ENCODE results near the gene OPRD1. TPM values are rescaled to one million over a fixed set of nuclear protein-coding genes. Genes with fewer than 3 reads are reported as not detected.
"Not testable (repeated sequence)": the region's sequence is repeated elsewhere in the genome, so short reads cannot be mapped to it uniquely, and the experiment has no call there.

OPRD1 gene
- total RNA-seq, 2 experiments from 2014 or later: 0.02 TPM; not detected in 1

DNA sequence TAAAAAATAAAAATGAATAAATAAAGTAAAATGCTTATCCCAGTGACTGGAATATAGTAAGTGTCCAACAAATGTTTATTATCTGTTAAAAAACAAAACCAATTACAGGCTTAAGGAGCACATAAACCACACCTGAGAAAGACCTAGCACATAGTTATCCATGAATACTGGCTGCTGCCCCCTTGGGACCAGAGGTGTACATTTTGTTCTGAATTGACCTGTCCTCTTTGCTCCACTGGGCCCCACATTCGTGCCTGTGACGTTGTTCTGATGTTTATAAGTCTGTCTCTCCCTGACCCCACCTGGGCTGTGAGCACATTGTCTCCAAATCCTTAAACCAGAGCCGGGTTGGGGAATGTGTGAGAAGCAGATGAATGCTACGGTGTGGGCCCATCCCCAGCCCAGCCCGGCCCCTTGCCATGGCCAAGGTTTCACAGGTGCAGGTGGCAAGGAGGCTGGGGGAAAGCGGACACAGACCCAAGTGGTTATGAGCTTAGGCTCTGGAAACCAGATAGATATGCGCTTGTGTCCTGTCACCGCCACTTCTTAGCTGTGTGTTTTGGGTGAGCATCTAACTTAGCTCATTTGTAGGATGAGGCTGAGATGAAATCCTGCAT, 29.1 kb downstream of the OPRD1 start:
- no peak for ATAC-seq
- Mint-ChIP-seq H3K4me3 (no peak overlapping the region), H3K36me3 (ENCODE audit: low read depth) (no peaks in the 10 kb centered on the region), H3K4me1 (ENCODE audit: low read depth) (peaks cover 5% of the 10 kb centered on the region), H3K27me3 (peaks cover 5% of the 10 kb centered on the region), H3K9me3 (no peaks in the 10 kb centered on the region), H3K27ac (no peak overlapping the region)
- ChIA-PET CTCF (interaction anchor here (1.4 kb wide), 1 partner anchor 36 kb away, joined by 6 read pairs; no protein-coding TSS in a partner anchor), POLR2A (no interaction called here)
- intact Hi-C loops (cut with micrococcal nuclease): no loop called here
- TF ChIP-seq, protein P1, sequence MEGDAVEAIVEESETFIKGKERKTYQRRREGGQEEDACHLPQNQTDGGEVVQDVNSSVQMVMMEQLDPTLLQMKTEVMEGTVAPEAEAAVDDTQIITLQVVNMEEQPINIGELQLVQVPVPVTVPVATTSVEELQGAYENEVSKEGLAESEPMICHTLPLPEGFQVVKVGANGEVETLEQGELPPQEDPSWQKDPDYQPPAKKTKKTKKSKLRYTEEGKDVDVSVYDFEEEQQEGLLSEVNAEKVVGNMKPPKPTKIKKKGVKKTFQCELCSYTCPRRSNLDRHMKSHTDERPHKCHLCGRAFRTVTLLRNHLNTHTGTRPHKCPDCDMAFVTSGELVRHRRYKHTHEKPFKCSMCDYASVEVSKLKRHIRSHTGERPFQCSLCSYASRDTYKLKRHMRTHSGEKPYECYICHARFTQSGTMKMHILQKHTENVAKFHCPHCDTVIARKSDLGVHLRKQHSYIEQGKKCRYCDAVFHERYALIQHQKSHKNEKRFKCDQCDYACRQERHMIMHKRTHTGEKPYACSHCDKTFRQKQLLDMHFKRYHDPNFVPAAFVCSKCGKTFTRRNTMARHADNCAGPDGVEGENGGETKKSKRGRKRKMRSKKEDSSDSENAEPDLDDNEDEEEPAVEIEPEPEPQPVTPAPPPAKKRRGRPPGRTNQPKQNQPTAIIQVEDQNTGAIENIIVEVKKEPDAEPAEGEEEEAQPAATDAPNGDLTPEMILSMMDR (IDR thresholded peaks at IDR 0.05): no peak
- no peak for DNase-seq

DNA sequence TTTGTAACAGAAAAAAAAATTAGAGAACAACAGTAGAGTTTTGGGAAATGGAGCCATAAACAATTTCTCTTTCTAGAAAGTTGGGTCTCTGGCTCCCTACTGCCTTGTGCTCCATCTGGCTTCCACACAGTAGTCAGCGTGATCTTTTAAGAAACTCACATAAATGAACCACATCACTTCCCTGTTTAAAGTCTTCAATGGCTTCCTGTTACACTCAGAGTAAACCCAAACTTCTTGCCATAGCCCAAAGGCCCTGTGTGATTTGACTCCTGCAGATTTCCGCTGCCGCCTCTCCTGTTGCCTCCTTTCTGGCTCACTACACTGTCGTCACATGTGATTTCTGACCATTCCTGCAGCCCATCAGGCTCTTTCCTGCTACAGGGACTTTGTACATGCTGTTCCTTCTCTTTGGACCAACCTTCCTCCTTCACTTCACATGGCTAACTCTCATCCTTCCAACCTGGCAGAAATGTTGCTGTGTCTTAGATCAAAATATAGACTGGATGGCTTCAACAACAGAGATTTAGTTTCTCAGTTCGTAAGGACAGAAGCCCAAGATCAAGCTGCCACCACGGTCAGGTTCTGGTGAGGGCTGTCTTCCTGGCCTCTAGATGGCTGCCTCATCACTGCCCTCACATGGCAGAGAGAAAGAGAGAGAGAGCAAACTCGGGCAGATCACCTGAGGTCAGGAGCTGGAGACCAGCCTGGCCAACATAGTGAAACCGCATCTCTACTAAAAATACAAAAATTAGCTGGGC, 34.0 kb downstream of the OPRD1 start:
- DNase-seq: peak; percentile 11

GRCh38 chr1:28847207-28847606, 35.2 kb downstream of the OPRD1 start:
- DNase-seq; intact Hi-C loops (cut with micrococcal nuclease); H3K36me3 Mint-ChIP-seq (ENCODE audit: low read depth); H3K27ac Mint-ChIP-seq; H3K4me3 Mint-ChIP-seq; ATAC-seq; H3K4me1 Mint-ChIP-seq (ENCODE audit: low read depth); H3K27me3 Mint-ChIP-seq; POLR2A ChIA-PET; H3K9me3 Mint-ChIP-seq: not testable (repeated sequence)
- CTCF ChIA-PET: interaction anchor here (1.6 to 2.6 kb wide), 2 partner anchors 30 to 111 kb away, joined by 4 to 7 read pairs; partner anchors contain the start of gene YTHDF2

More for the DNA sequence above, 34.0 kb downstream of the OPRD1 start:
- no peaks in the 10 kb centered on the region for H3K9me3 Mint-ChIP-seq
- no peaks in the 10 kb centered on the region for H3K36me3 Mint-ChIP-seq (ENCODE audit: low read depth)
- no peak overlapping the region for H3K4me3 Mint-ChIP-seq
- no peaks in the 10 kb centered on the region for H3K27me3 Mint-ChIP-seq
- CTCF ChIA-PET: interaction anchor here (1.6 to 2.6 kb wide), 2 partner anchors 31 to 109 kb away, joined by 4 to 7 read pairs; partner anchors contain the start of gene YTHDF2
- ATAC-seq: peak; percentile 45
- H3K4me1 Mint-ChIP-seq (ENCODE audit: low read depth): peaks cover 7% of the 10 kb centered on the region
- no peak overlapping the region for H3K27ac Mint-ChIP-seq
- intact Hi-C loops (cut with micrococcal nuclease): no loop called here
- POLR2A ChIA-PET: interaction anchor here (0.6 kb wide), 2 partner anchors 14 to 370 kb away, joined by 3 read pairs; no protein-coding TSS in a partner anchor
- TF ChIP-seq, protein P1 (IDR thresholded peaks at IDR 0.05): no peak

- no peak overlapping the region for H3K4me3 Mint-ChIP-seq
- no peaks in the 10 kb centered on the region for H3K9me3 Mint-ChIP-seq
- no peak overlapping the region for H3K27ac Mint-ChIP-seq
- ChIA-PET CTCF (interaction anchor here (2.6 kb wide), 1 partner anchor 29 kb away, joined by 7 read pairs; no protein-coding TSS in a partner anchor), POLR2A (no interaction called here)
- ATAC-seq (no peak), DNase-seq (no peak)
- H3K36me3 Mint-ChIP-seq (ENCODE audit: low read depth): no peaks in the 10 kb centered on the region
- peaks cover 7% of the 10 kb centered on the region for H3K4me1 Mint-ChIP-seq (ENCODE audit: low read depth)
- H3K27me3 Mint-ChIP-seq: peaks cover under 1% of the 10 kb centered on the region
- intact Hi-C loops (cut with micrococcal nuclease): no loop called here
- TF ChIP-seq, protein P1 (IDR thresholded peaks at IDR 0.05): no peak
Observed at GRCh38 chr1:28848416-28848815, 36.4 kb downstream of the OPRD1 start.

- DNase-seq (no peak), ATAC-seq (no peak)
- H3K27me3 Mint-ChIP-seq: peaks cover 6% of the 10 kb centered on the region
- ChIA-PET POLR2A (no interaction called here), CTCF (interaction anchor here (0.9 to 1.6 kb wide), 3 partner anchors 68 to 351 kb away, joined by 3 to 5 read pairs (median 3); no protein-coding TSS in a partner anchor)
- no peak overlapping the region for H3K4me3 Mint-ChIP-seq
- H3K4me1 Mint-ChIP-seq (ENCODE audit: low read depth): no peaks in the 10 kb centered on the region
- no peak overlapping the region for H3K27ac Mint-ChIP-seq
- H3K36me3 Mint-ChIP-seq (ENCODE audit: low read depth): no peaks in the 10 kb centered on the region
- TF ChIP-seq, protein P1 (IDR thresholded peaks at IDR 0.05): no peak
- intact Hi-C loops (cut with micrococcal nuclease): no loop called here
- no peaks in the 10 kb centered on the region for H3K9me3 Mint-ChIP-seq
Observed at GRCh38 chr1:28853093-28853742, 41.2 kb downstream of the OPRD1 start.

DNA sequence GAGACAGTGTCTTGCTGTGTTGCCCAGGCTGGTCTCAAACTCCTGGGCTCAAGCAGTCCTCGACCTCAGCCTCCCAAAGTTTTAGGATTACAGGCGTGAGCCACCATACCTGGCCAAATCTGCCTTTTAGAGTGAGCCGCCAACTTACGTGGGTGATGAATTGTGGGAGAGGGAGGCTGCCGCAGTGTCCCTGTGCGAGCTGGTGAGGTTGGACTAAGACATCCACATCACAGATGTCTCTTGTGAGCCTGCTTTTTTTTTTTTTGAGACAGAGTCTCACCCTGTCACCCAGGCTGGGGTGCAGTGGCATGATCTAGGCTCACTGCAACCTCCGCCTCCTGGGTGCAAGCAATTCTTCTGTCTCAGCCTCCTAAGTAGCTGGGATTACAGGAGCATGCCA, 42.4 kb downstream of the OPRD1 start:
- H3K36me3 Mint-ChIP-seq (ENCODE audit: low read depth); H3K9me3 Mint-ChIP-seq; H3K27ac Mint-ChIP-seq; intact Hi-C loops (cut with micrococcal nuclease); ATAC-seq; POLR2A ChIA-PET; CTCF ChIA-PET; H3K4me3 Mint-ChIP-seq; H3K4me1 Mint-ChIP-seq (ENCODE audit: low read depth); DNase-seq; H3K27me3 Mint-ChIP-seq: not testable (repeated sequence)
